GM21360 (cell line): Measurements from ENCODE around the gene PARG.
"Not testable (repeated sequence)": the region's sequence is repeated elsewhere in the genome, so short reads cannot be mapped to it uniquely, and the experiment has no call there.

ENCODE experiments used
- ATAC-seq: cut with Tn5 transposase; IDR thresholded peaks from one replicate; pipeline ENCODE4 v1.9.1; 2021; ENCODE audit warnings: mild to moderate bottlenecking, moderate library complexity; ENCODE audit not compliant: unreplicated experiment

The PARG gene

GRCh38 chr10:49833168-49833567, 108.7 kb downstream of the PARG start:
- no peak for ATAC-seq

GRCh38 chr10:49831352-49832035, 110.3 kb downstream of the PARG start:
- no peak for ATAC-seq

- no peak for ATAC-seq
These were observed 111.0 kb downstream of the PARG start for GRCh38 chr10:49830846-49831245.

- ATAC-seq: no peak
These were observed 111.8 kb downstream of the PARG start for GRCh38 chr10:49830016-49830415.

GRCh38 chr10:49827297-49827696, 114.5 kb downstream of the PARG start:
- no peak for ATAC-seq

GRCh38 chr10:49819234-49819958, 122.4 kb downstream of the PARG start:
- no peak for ATAC-seq

GRCh38 chr10:49817845-49818244, 124.0 kb downstream of the PARG start:
- ATAC-seq: no peak

GRCh38 chr10:49803988-49804387, 137.8 kb downstream of the PARG start:
- ATAC-seq: no peak

GRCh38 chr10:49798275-49798674, 143.6 kb downstream of the PARG start:
- no peak for ATAC-seq

GRCh38 chr10:49791100-49791499, 150.7 kb downstream of the PARG start:
- no peak for ATAC-seq

- ATAC-seq: no peak
These were observed 157.1 kb downstream of the PARG start for GRCh38 chr10:49784681-49785080.

GRCh38 chr10:49783645-49784044, 158.2 kb downstream of the PARG start:
- ATAC-seq: no peak

GRCh38 chr10:49781247-49781646, 160.6 kb downstream of the PARG start:
- no peak for ATAC-seq

- ATAC-seq: no peak
These were observed 163.6 kb downstream of the PARG start for GRCh38 chr10:49778197-49778596.

- no peak for ATAC-seq
These were observed 165.0 kb downstream of the PARG start for GRCh38 chr10:49776851-49777250.

GRCh38 chr10:49775014-49775413, 166.8 kb downstream of the PARG start:
- no peak for ATAC-seq

- ATAC-seq: not testable (repeated sequence)
These were observed 168.9 kb downstream of the PARG start for GRCh38 chr10:49772944-49773343.

GRCh38 chr10:49771046-49771445, 170.8 kb downstream of the PARG start:
- ATAC-seq: not testable (repeated sequence)

GRCh38 chr10:49769692-49770091, 172.1 kb downstream of the PARG start:
- no peak for ATAC-seq

- no peak for ATAC-seq
These were observed 173.1 kb downstream of the PARG start for GRCh38 chr10:49768731-49769130.

GRCh38 chr10:49768329-49768728, 173.5 kb downstream of the PARG start:
- no peak for ATAC-seq
